ENCODE data around the gene NOTUM. TPM values are rescaled to one million over a fixed set of nuclear protein-coding genes. Genes with fewer than 3 reads are reported as not detected.

The NOTUM gene
- total and polyA plus RNA-seq, 2 of the 4 experiments (the other 2 are of a cell fraction): 0.05 TPM; not detected in 1

- TF ChIP-seq CTCF (conservative IDR thresholded peaks at IDR 0.05; ENCODE audit: low read depth, low read length): no peak
- no peak for TF ChIP-seq SMC3 (IDR thresholded peaks at IDR 0.05; ENCODE audit: low read depth, low read length)
These were observed 49.0 kb downstream of the NOTUM start (continued) for GRCh38 chr17:81911969-81912368.

- Histone ChIP-seq H3K9me3 (ENCODE audit: control insufficient read depth, insufficient read depth, low read length) (no peaks in the 10 kb centered on the region), H3K4me3 (ENCODE audit: insufficient read depth, low read depth, low read length) (peak within 1 kb of the TSS; percentile 90), H3K27ac (ENCODE audit: insufficient read depth, low read length) (peak within 1 kb of the TSS; percentile 4; the same call in 1 of the 2 replicates), H4K8ac (ENCODE audit: low read depth in 2 of 2, low read length in 2 of 2) (no peak within 1 kb of the TSS), H3K27me3 (ENCODE audit: control insufficient read depth, insufficient read depth, low read length) (no peaks in the 10 kb centered on the region), H3K4ac (ENCODE audit: low read depth, low read length) (peak within 1 kb of the TSS; percentile 11; the same call in 1 of the 2 replicates), H2BK120ac (ENCODE audit: low read depth, low read length) (no peak within 1 kb of the TSS), H3K36me3 (ENCODE audit: control insufficient read depth, insufficient read depth, low read length) (peaks cover 50% of the 10 kb centered on the region), H3K23ac (ENCODE audit: low read depth, low read length) (peak within 1 kb of the TSS; percentile 58; the same call in 1 of the 2 replicates), H3K56ac (ENCODE audit: extremely low read depth, insufficient read depth, low read length) (no peak within 1 kb of the TSS; the same call in 1 of the 2 replicates), H3K9me1 (ENCODE audit: insufficient read depth, low read length) (peaks cover 11% of the 10 kb centered on the region; the same call in 1 of the 2 replicates), H4K20me1 (ENCODE audit: insufficient read depth, low read length) (peaks cover 31% of the 10 kb centered on the region), H3K4me2 (ENCODE audit: low read depth, low read length) (peak within 1 kb of the TSS; percentile 65), H2BK20ac (ENCODE audit: low read depth, low read length) (no peak within 1 kb of the TSS), H3K9ac (ENCODE audit: low read depth, low read length) (peak within 1 kb of the TSS; percentile 55), H2AK5ac (ENCODE audit: low read depth, low read length) (no peak within 1 kb of the TSS), H3K14ac (replicated peaks; ENCODE audit: low read depth, low read length) (0 out of 2 replicates have a peak within 1 kb of the TSS, but pooled peaks have one; percentile 33), H2AFZ (replicated peaks; ENCODE audit: low read length, poor library complexity) (peak within 1 kb of the TSS; percentile 89), H3K4me1 (ENCODE audit: control insufficient read depth, insufficient read depth, low read length) (peaks cover 5% of the 10 kb centered on the region), H2AK9ac (replicated peaks; ENCODE audit: low read depth, low read length, poor library complexity) (peak within 1 kb of the TSS; percentile 93), H4K5ac (ENCODE audit: low read depth, low read length) (no peak within 1 kb of the TSS), H2BK5ac (ENCODE audit: low read depth, low read length, poor library complexity, severe bottlenecking) (no peak within 1 kb of the TSS), H2BK15ac (ENCODE audit: low read depth, low read length) (no peak within 1 kb of the TSS), H3K79me1 (ENCODE audit: low read depth in 1 of 2, low read length in 2 of 2) (peaks cover 9 to 44% of the 10 kb centered on the region in 2 experiments; a peak in 3 of 4 replicates), H4K91ac (ENCODE audit: insufficient read depth, low read depth, low read length) (no peak within 1 kb of the TSS), H3K18ac (ENCODE audit: low read depth, low read length) (no peak within 1 kb of the TSS)
- POLR2A ChIA-PET (ENCODE audit: unreplicated experiment): no interaction called here
- ATAC-seq (ENCODE audit: low read depth): peak; percentile 95
- WGBS, 2 experiments (ENCODE audit: extremely low coverage in 2 of 2, insufficient read length in 1 of 2): 26% methylated on average over 10 of the region's 84 CpGs; no CpG with 5 or more reads in 1 of the 2 experiments
- DNase-seq: peak; percentile 73
- no TSS peak for BruUV-seq (replicated peaks)
- intact Hi-C loops (cut with micrococcal nuclease) (no loop called here), dilution Hi-C loops (cut with HindIII; ENCODE audit: low sequenced_read_pairs, unreplicated experiment) (no loop called here), in situ Hi-C loops (cut with MboI; ENCODE audit: low sequenced_read_pairs) (no loop called here)
- CTCF ChIA-PET: no interaction called here
- TF ChIP-seq CEBPB (IDR thresholded peaks at IDR 0.05; ENCODE audit: low read depth, low read length) (no peak), MXI1 (IDR thresholded peaks at IDR 0.05; ENCODE audit: borderline replicate concordance, low read depth, low read length) (0 out of 2 replicates have a peak, but pooled peaks have one; percentile 62), MAZ (IDR thresholded peaks at IDR 0.05; ENCODE audit: borderline replicate concordance, low read depth, low read length) (peak; percentile 72; the same call in 1 of the 2 replicates), POLR2A (IDR thresholded peaks at IDR 0.05; ENCODE audit: low read depth, low read length) (no peak), RAD21 (IDR thresholded peaks at IDR 0.05; ENCODE audit: low read length) (no peak), MAFK (IDR thresholded peaks at IDR 0.05; ENCODE audit: low read depth, low read length) (no peak), CTCF (conservative IDR thresholded peaks at IDR 0.05; ENCODE audit: low read depth, low read length) (no peak), BHLHE40 (IDR thresholded peaks at IDR 0.05; ENCODE audit: low read depth, low read length) (peak; percentile 50; the same call in 1 of the 2 replicates), USF2 (IDR thresholded peaks at IDR 0.05; ENCODE audit: low read depth, low read length) (peak; percentile 75)
These were observed 49.6 kb downstream of the NOTUM start, which contains the start of gene PCYT2 for GRCh38 chr17:81911277-81911961. PCYT2 (minus strand) TSS chr17:81911399; CDS start chr17:81911355, 44 bp downstream.
